ENCODE data around the gene FGD5.

FGD5 gene

DNA sequence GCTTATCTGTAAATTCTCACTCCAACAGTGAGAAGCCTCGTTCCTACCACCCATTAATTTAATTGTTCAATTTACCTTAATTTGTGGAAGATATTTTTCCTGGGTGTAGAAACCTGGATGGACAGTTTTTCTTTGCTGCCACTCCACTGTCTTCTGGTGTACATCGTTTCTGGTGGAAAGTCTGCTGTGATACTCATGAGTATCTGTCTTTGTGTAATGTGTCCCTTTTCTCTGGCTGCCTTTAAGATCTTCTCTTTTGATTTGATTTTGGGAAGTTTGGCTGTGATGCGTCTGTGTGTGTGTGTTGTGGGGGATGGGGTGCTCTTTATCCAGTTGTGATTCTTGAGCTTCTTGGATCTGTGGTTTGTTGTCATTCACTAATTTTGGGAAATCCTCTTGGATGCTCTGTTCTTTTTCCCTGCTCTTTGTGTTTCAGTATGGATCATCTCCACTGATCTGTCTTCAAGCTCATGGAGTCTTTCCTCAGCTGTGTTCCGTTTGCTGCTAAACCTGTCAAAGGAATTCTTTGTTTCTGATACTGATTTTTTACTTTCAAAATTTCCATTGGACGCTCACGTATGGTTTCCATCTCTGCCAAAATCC, 86.4 kb downstream of the FGD5 start:
- TF ChIP-seq, protein P1, sequence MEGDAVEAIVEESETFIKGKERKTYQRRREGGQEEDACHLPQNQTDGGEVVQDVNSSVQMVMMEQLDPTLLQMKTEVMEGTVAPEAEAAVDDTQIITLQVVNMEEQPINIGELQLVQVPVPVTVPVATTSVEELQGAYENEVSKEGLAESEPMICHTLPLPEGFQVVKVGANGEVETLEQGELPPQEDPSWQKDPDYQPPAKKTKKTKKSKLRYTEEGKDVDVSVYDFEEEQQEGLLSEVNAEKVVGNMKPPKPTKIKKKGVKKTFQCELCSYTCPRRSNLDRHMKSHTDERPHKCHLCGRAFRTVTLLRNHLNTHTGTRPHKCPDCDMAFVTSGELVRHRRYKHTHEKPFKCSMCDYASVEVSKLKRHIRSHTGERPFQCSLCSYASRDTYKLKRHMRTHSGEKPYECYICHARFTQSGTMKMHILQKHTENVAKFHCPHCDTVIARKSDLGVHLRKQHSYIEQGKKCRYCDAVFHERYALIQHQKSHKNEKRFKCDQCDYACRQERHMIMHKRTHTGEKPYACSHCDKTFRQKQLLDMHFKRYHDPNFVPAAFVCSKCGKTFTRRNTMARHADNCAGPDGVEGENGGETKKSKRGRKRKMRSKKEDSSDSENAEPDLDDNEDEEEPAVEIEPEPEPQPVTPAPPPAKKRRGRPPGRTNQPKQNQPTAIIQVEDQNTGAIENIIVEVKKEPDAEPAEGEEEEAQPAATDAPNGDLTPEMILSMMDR (conservative IDR thresholded peaks at IDR 0.05): no peak
- no peak overlapping the region for H3K27ac ChIP-seq

DNA sequence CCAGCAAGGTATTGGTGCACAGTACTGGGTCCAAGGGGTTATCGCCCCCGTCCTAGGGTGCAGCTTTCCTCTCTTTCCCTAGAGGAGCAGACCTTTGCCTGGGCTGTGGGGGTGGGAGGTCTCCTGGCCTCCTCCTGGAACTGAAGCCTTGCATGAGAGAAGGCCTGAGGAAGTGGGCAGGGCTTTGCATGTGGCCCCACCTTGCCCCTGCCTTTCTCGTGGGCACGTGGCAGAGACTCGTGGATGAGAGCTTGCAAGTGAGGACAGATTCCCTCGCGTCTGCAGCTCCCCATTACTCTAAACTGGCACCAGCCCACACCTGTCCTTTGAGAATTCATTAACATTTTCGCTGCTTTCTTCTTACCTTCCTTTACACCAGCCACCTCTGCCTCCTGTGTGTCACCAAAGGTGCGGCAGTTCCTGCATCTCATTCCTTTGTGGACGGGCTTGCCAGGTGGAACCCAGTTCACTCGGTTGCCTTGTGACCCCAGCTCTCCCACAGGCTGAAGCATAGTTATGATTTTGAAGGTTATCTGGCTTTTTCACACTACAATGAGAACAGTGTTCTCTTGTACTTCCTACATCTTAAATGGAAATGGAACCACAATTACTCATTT, 87.7 kb downstream of the FGD5 start:
- TF ChIP-seq, protein P1 (conservative IDR thresholded peaks at IDR 0.05): no peak
- no peak overlapping the region for H3K27ac ChIP-seq

DNA sequence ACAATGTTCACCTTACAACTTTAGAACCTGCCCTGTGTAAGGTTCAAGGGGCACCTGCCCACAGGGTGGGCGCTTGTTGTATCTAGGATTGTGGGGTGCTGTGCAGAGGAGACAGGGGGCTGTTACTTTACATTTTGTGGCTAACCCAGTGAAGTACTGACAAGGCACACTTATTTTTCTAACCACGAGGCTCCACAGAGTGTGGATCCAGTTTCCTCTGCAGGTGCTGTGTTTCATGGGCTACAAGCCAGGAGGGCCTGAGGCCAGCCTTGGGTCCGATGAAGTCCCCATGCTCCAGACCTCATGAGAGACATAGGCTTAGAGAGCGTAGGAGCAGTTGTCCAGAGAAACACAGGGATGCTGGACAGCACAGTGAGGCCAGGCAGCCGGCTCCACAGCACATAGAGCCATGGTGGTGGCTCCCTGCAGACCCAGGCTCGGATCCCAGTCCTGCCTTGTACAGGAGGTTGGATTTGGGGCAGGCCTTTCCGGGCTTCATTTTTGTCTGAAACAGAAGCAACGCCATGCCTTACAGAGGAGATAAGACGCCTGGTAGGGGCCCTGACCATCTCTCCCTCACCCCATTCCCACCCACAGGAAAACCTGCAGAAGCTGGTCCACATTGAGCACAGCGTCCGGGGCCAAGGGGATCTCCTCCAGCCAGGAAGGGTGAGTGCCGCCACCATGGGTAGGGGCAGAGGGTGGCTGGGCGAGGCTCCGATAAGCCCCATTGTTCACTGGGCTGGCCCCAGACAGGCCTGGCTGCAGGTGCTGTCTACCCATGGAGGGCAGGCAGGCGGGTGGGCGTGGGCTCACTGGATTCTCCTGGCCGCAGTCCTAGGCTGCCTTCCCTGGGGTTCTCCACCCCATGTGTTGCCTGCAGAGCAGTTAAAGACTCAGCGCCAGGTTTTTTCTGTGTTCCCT, 88.5 kb downstream of the FGD5 start:
- TF ChIP-seq, protein P1 (conservative IDR thresholded peaks at IDR 0.05): no peak
- no peak overlapping the region for H3K27ac ChIP-seq

DNA sequence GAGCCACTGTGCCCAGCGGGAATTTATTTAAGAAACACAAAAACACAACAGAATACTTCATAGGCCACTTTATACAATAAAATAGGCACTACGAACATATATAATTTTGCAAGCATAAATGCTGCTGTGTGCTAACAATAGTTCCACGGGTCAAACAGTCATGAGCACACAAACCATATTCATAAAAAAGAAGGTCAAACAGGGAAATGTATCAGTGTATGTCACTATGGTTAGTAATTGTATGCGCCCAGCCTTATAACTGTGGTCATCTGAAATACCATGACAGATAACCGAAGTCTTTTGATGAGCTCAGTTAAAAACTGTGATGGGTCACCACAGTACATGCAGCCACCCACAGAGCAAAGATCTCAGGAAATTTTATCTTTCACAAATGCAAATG, 90.5 kb downstream of the FGD5 start:
- H3K27ac ChIP-seq: no peak overlapping the region
- TF ChIP-seq, protein P1 (conservative IDR thresholded peaks at IDR 0.05): no peak

DNA sequence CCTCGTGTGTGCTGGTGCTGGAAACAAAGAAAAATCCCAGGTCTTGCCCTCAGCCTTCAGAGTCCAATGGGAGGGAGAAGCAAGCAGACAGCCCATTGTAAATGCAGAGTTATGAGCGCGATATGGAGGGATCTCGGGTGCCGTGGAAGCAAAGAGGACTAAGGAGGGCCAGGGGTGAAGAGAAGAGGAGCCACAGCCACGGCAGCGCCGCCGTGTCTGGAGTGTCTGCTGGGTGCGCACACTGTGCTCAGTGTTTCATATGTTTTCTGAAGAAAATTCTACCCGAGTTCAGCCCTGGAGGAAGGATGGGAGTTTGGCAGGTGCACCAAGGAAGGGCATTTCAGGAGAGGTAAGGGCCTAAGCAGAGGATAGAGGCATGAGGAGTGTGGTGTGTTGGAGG, 92.9 kb downstream of the FGD5 start:
- no peak overlapping the region for H3K27ac ChIP-seq
- TF ChIP-seq, protein P1 (conservative IDR thresholded peaks at IDR 0.05): no peak

DNA sequence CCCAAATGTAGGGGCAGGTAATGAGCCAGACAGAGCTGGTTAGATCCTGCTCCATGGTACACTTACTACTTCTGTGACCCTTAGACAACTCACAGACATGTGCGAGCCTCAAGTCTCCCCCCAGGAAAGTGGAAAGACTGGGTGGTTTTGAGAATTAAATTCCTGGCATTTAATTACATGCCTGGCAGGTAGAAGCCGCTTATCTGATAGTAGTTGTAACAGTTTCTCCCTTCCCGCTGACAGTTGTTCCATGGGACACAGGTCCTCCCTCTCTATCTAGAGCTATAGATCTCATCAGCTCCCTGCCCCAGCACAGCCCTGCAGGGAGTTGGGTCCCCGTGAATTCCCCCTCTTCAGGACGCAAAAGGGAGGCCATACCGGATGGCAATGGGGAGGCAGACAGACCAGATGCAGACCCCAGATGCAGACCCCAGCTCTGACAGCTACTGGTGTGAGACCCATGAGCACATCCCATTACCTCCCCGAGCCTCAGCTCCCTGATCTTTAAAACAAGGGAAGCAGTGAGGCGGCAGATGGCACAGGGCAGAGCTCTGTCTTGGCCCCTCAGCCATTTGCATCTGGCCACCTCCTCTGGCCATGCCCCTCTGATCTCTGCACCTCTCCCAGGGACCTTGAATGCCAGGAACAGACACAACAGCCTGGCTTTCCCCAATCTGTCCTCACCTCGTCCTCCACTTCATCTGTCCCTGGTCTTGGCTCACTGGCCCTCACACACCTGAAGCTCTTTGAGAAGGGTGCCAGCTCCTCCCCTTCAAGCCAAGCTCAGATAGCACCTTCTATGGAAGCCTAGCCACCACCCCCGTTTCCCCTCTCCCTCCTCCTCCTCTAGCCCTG, 94.5 kb downstream of the FGD5 start:
- TF ChIP-seq, protein P1 (conservative IDR thresholded peaks at IDR 0.05): no peak
- no peak overlapping the region for H3K27ac ChIP-seq
